Stimulated activated effector memory CD8-positive, alpha-beta T cell treated with anti-CD3 and anti-CD28 coated beads, Interleukin-12 subunit alpha, Interleukin-12 subunit beta, amount 100 ng/mL, for 72 hours (primary cell): Measurements from ENCODE around the gene TMEM80.

Experiments
- ATAC-seq: fragments of 150-1000 bp; cut with Tn5 transposase; 2 replicates; pipeline ENCODE4 v1.10.0; 2021
- DNase-seq, 2 donors: peaks; one replicate each; pipeline ENCODE4 v3.0.0; 2021 to 2022; ENCODE audit warnings: low spot score in 2 of 2
- H3K27ac Mint-ChIP-seq: one replicate; pipeline ENCODE4 v1.8.0; 2022; ENCODE audit warnings: mild to moderate bottlenecking, mixed read lengths
- H3K36me3 Mint-ChIP-seq: one replicate; pipeline ENCODE4 v1.8.0; 2022; ENCODE audit warnings: mild to moderate bottlenecking, mixed read lengths
- H3K4me1 Mint-ChIP-seq: one replicate; pipeline ENCODE4 v1.8.0; 2022; ENCODE audit warnings: mixed read lengths
- H3K4me3 Mint-ChIP-seq: one replicate; pipeline ENCODE4 v1.8.0; 2022; ENCODE audit warnings: mild to moderate bottlenecking, mixed read lengths
- H3K9me3 Mint-ChIP-seq: one replicate; pipeline ENCODE4 v1.8.0; 2022; ENCODE audit warnings: mixed read lengths

The TMEM80 gene

DNA sequence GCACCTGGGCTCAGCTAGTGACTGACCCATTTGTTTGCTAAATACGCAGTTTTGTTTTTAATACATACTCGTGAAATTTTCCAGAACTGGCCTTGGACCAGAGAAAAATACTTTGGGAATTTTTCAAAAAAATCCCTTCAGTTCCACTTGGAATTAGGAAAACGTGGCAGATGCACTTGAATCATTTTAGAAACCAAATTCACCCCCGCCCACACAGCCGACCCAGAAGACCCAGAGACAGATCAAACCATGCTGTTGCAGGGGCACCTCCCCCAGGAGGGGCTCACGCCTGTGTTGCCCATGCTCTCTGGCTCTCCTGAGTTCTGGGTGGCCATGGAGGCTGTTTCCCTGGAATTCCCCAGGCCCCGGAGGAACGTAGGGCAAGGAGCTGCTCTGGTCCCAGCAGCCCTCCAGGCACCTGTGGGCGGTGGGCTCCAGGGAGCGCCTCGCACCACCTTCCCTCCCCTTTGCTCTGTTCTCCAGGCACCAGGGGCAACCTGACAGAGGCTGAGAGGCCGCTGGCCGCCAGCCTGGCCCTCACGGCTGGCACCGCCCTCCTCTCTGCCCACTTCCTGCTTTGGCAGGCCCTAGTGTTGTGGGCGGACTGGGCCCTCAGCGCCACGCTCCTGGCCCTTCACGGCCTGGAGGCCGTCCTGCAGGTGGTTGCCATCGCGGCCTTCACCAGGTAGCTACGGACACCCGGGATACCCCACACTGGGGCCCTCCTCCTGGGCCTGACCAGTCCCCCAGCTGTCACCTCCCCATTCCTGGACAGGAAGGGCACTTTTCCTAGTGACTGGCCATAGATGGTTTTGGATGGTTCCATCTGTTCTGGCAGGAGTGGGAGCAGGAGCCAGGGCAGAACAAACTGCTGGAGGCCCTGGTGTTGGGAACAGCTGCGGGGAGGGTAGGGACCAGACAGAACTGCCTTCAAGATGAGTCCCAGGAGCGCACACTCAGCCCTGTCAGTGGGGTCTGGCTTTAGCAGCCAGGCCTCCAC, 7.1 kb downstream of the TMEM80 start:
- no peak overlapping the region for H3K4me3 Mint-ChIP-seq
- ATAC-seq (peak; percentile 65), DNase-seq (no peak)
- H3K27ac Mint-ChIP-seq: peak overlapping the region; percentile 58
- peaks cover 12% of the 10 kb centered on the region for H3K36me3 Mint-ChIP-seq
- peaks cover 11% of the 10 kb centered on the region for H3K4me1 Mint-ChIP-seq
- H3K9me3 Mint-ChIP-seq: no peaks in the 10 kb centered on the region

DNA sequence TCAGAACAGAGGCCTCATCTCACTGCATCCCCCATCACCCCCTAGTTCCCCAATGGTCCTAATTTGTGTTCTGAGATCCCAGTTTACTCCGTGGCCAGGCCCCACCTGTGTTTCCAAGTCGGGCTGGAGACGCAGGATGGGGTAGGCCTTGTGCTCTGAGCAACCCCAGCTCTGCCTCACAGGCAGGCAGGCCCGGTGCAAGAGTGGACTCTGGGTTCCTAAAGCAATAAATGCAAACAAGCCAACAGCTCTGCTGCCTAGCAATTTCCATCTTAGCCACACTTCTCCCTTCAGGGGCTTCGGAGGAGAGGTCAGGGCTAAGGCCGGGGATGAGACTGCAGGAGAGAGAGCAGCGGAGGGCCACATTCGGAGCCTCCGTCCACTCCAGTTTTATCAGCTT, 7.9 kb downstream of the TMEM80 start:
- Mint-ChIP-seq H3K36me3 (peaks cover 12% of the 10 kb centered on the region), H3K9me3 (no peaks in the 10 kb centered on the region), H3K4me3 (no peak overlapping the region), H3K4me1 (peaks cover 5% of the 10 kb centered on the region), H3K27ac (no peak overlapping the region)
- no peak for DNase-seq
- ATAC-seq: no peak

DNA sequence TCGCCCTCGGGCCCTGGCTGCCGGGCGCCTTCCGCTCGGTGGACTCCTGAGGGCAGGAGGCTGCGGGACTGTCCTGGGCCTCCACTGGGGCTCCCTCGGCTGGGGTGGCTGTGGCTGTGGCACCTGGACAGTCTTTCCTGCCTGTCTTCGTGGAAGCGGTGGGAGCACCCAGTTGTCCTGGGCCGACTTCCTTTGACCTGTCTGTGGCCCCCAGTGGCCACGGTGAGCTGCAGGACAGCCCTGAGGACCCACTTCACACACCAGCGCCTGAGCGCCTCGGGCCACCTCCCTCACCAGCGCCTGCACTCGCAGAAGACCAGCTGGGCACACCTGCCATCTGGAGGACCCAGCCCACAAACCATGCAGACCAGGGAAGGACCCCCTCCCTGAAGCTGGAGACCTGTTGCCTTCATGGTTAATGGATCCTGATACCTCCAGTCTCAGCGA, 8.6 kb downstream of the TMEM80 start:
- no peak for DNase-seq
- no peak overlapping the region for H3K4me3 Mint-ChIP-seq
- no peak overlapping the region for H3K27ac Mint-ChIP-seq
- H3K9me3 Mint-ChIP-seq: no peaks in the 10 kb centered on the region
- peaks cover 5% of the 10 kb centered on the region for H3K4me1 Mint-ChIP-seq
- ATAC-seq: no peak
- H3K36me3 Mint-ChIP-seq: peaks cover 12% of the 10 kb centered on the region

DNA sequence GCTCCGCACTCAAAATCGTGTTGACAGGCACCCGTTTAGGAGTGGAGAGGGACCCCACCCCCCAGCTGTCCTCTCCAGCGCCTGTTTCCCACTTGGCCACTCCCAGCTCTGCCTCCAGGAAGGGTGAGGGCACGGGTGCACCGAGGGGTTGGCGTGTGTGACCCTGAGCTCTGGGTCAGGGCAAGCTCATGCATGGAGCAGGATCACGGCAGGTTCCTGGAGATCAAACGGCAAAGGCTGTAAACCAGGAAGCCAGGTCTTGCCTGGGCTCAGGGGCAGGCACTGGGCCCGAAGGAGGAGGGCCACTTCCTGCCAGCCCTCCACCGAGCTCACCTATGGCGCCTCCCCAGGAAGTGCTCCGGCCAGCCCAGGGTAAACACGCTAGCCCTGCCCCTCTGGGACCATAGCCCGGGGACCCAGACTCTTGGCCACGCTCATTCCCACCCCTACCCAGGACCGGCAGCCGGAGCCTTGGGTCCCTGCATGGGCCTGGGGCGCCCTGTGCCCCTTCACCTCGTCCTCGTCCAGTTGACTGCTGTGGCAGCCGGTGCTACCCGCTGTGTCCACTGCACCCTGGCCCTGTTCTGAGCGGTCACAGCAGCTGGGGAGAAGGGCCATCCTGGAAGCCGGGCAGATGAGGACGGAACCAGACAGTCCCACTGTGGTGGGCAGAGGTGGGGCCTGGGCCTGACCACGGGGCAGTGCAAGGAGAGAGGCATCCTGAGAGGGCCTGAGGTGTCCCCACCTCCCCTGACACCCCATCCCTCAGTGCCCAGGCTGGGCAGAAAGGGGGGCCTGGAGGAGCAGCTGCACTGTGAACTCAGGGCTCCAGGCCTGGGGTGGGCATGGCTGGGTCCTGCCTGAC, 9.4 kb downstream of the TMEM80 start:
- no peak for ATAC-seq
- Mint-ChIP-seq H3K9me3 (no peaks in the 10 kb centered on the region), H3K4me3 (peak overlapping the region; percentile 41), H3K36me3 (peaks cover 12% of the 10 kb centered on the region), H3K27ac (no peak overlapping the region), H3K4me1 (peaks cover 5% of the 10 kb centered on the region)
- DNase-seq: no peak

DNA sequence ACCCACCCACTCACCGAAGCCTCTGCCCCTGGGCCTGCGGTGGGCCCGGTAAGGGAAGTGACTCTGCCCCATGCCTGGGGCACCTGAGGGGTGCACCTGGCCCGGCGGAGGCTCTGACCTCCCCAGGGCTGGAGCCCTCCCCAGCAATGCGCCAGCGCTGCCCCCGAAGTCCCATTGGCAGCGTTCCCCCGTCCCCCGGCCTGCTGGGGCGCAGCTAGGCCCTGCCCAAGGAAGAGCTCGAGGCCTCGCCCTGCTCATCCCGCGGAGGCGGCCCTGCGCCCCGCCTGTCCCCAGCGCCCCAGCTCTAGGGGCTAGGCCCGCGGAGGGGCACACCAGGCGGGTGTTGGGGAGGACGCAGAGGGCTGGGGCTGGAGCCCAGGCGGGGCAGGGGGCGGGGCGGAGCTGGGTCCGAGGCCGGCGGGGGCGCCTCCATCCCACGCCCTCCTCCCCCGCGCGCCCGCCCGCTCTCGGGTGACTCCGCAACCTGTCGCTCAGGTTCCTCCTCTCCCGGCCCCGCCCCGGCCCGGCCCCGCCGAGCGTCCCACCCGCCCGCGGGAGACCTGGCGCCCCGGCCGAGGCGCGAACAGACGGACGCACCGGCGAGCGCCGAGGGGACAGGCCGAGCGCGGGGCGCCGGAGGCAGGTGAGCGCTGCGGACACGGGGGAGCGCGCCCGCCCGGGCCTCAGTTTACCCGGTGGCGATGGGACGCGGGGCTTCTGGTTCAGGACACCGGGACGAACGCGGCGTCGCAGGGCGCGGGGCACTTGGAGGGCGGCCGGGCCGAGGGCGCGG, 10.2 kb downstream of the TMEM80 start, which contains the start of gene EPS8L2:
TSS of gene EPS8L2 (plus strand) at position 586 of the 793 bp plus-strand sequence. CDS start 3,177 bp downstream, outside the sequence.
- H3K4me1 Mint-ChIP-seq: peaks cover 12% of the 10 kb centered on the region
- no peak for DNase-seq
- peak; percentile 9 for ATAC-seq
- no peaks in the 10 kb centered on the region for H3K9me3 Mint-ChIP-seq
- no peak within 1 kb of the TSS for H3K27ac Mint-ChIP-seq
- peak within 1 kb of the TSS; percentile 41 for H3K4me3 Mint-ChIP-seq
- H3K36me3 Mint-ChIP-seq: peaks cover 9% of the 10 kb centered on the region

DNA sequence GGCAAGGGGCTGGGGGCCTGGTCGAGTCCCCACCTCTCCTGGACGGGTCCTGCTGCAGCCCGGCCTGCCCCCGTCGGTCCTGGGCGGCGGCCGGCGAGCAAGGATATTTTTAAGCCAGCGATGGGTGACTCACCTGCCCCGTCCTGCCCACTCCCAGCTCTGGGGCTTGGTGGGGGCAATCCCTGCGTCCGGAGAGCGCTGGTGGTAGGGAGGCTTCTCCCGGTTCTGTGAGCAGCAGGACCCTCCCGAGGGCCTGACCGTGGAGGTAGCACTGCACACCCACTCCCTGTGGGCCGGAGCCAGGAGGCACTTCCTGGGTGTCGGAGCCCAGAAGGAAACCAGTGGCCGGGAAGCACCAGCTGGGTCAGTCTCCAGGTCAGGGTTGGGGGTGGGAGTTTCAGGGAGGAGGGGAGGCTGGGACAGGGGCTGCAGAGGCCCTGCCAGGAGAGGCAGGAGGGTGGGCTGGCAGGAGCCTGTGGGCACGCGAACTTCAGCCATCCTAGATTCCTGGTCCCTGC, 10.9 kb downstream of the TMEM80 start:
- Mint-ChIP-seq H3K27ac (no peak overlapping the region), H3K4me3 (no peak overlapping the region), H3K9me3 (no peaks in the 10 kb centered on the region), H3K36me3 (peaks cover 2% of the 10 kb centered on the region), H3K4me1 (peaks cover 18% of the 10 kb centered on the region)
- DNase-seq (no peak), ATAC-seq (peak; percentile 19)

DNA sequence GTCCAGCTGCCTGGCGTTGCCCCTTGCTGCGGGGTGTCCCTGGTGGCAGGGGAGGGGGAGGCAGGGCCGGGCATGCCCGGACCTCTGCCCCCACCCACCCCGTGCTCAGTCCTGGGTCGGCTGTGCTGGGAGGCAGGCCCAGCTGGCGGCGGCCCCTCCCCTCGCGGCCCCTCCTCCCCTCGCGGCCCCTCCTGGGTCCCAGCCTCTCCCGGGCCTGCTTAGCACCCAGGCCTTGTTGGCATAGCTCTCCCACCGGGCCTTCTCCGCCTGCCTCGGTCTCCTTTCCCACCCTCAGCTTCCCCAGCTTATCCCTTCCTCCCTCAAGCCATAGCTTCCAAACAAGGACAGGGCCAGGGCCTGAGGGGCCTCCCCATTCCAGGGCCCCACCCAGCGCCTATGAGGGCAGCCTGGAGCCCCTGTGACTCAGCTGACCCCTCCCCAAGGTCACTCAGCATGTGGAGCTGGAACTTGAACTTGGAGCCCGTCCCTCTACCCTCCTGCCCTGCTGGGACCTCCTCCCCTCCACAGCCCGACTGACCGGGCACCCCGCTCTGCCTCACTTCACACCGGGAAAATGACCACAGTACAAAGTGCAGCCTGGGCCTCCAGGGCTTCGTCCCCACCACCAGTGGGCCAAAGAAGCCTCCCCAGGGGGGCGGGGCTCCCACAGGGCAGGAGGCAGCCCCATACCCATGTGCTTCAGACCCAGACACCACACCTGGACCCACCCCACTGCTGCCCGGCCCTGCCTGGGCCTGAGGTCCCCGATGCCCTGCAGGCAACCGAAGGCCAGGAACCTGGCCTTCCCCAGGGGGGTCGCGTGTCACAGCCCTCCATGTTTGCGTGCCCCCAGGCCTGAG, 11.6 kb downstream of the TMEM80 start:
- Mint-ChIP-seq H3K4me1 (peaks cover 18% of the 10 kb centered on the region), H3K9me3 (no peaks in the 10 kb centered on the region), H3K4me3 (peak overlapping the region; percentile 25), H3K27ac (no peak overlapping the region), H3K36me3 (no peaks in the 10 kb centered on the region)
- ATAC-seq: no peak
- no peak for DNase-seq

DNA sequence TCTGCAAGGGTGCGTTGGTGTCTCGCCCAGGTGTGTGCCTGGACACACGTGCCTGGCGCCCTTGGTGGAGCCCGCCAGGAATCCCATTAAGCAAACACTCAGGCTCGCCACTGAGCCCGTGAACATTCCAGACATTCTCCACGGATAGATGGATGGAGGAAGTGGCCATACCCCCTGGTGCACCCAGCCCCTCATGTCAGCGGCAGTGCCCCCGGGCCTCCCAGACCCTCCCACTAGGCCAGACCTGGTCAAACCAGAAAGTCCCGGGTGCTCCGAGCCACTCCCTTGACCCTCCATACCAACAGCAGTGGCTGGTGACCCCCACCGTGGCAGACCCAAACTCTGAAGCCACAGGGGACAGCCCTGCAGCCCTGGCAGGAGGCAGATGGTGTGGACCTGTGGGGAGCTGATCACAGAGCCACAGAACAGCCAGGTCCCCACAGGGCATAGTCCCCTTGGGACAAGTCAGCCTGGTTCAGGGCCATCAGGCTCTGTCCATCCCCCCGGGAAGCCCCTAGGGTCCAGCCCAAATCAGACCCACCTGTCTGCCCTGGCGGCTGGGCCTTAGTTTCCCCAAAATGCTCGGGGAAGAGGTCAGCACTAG, 12.3 kb downstream of the TMEM80 start:
- Mint-ChIP-seq H3K27ac (no peak overlapping the region), H3K4me1 (peaks cover 18% of the 10 kb centered on the region), H3K9me3 (no peaks in the 10 kb centered on the region), H3K36me3 (no peaks in the 10 kb centered on the region), H3K4me3 (no peak overlapping the region)
- DNase-seq: no peak
- ATAC-seq: peak; percentile 6

DNA sequence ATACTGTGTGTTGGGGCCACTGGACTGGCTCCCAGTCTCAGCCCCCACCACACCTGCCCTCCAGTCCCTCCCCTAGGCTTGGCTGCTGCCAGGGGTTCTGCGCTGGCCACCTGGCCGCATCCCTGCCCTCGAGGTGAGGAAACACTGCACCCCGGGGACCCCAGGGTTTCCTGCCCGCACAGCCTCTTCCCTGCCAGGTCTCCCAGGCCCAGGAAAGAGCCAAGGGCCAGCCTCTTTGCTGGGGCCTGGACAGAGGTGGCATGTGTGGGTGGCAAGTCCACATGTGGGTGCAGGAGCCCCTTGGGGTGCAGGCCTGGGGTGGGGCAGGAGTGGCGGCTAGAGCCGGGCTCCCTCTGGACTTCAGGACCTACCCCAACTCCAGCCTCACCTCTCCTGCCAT, 12.9 kb downstream of the TMEM80 start:
- no peak overlapping the region for H3K27ac Mint-ChIP-seq
- ATAC-seq (no peak), DNase-seq (no peak)
- H3K9me3 Mint-ChIP-seq: no peaks in the 10 kb centered on the region
- H3K4me3 Mint-ChIP-seq: no peak overlapping the region
- peaks cover 18% of the 10 kb centered on the region for H3K4me1 Mint-ChIP-seq
- H3K36me3 Mint-ChIP-seq: no peaks in the 10 kb centered on the region

DNA sequence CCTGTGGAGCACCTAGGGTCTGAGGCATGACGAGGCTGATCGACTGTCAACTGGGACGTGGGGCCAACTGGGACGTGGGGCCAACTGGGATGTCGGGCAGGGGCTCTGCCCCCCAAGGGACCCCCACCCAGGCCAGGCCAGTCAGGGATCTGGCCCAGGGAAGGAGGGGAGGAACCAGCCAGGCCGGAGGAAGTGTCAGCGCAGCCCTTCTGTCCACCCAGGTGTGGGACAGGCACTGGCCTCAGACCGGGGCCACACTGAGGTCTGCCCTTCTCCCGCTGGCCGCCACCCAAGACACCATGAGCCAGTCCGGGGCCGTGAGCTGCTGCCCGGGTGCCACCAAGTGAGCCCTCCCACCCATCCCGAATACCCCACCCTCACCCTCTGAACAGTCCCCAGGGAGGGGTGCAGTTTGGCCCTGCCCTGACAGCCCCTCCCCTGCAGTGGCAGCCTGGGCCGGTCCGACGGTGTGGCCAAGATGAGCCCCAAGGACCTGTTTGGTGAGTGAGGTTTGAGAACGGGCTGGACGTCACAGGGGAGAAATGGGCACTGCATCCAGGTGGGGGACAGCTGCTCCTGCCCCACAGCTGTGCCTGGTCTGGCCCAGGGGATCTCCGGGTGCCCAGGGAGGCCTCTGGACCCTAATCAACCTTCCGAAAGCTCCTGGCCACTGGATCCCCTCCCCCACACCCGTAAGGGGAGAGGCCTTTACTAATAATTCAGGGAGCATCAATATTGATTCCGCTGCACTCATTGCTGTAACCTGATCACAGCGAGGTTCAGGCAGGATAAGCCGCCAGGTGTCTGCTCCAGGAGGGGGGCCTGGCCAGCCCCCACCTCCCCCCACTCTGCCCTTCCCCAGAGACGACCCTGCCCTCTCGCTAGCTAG, 13.7 kb downstream of the TMEM80 start:
- Mint-ChIP-seq H3K27ac (no peak overlapping the region), H3K36me3 (no peaks in the 10 kb centered on the region), H3K4me3 (no peak overlapping the region), H3K4me1 (peaks cover 18% of the 10 kb centered on the region), H3K9me3 (no peaks in the 10 kb centered on the region)
- no peak for DNase-seq
- ATAC-seq: no peak

DNA sequence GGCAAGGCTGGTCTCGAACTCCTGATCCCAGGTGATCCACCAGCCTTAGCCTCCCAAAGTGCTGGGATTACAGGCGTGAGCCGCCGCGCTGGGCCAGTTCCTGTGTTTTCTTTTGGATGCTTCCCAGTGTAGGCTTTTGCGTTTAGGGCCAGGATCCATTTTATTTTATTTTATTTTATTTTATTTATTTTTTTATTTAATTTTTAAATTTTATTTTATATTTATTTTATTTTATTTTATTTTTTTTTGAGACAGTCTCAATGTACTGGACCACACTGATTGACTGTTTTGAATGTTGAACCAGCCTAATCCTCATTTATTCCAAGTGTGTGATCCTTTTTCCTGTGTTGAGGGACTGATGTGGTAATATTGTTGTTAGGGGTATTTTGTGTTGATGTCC, 18.8 kb downstream of the TMEM80 start:
- H3K27ac Mint-ChIP-seq: no peak overlapping the region
- no peaks in the 10 kb centered on the region for H3K36me3 Mint-ChIP-seq
- DNase-seq: no peak
- H3K9me3 Mint-ChIP-seq: no peaks in the 10 kb centered on the region
- H3K4me3 Mint-ChIP-seq: no peak overlapping the region
- peaks cover 14% of the 10 kb centered on the region for H3K4me1 Mint-ChIP-seq
- ATAC-seq: no peak

DNA sequence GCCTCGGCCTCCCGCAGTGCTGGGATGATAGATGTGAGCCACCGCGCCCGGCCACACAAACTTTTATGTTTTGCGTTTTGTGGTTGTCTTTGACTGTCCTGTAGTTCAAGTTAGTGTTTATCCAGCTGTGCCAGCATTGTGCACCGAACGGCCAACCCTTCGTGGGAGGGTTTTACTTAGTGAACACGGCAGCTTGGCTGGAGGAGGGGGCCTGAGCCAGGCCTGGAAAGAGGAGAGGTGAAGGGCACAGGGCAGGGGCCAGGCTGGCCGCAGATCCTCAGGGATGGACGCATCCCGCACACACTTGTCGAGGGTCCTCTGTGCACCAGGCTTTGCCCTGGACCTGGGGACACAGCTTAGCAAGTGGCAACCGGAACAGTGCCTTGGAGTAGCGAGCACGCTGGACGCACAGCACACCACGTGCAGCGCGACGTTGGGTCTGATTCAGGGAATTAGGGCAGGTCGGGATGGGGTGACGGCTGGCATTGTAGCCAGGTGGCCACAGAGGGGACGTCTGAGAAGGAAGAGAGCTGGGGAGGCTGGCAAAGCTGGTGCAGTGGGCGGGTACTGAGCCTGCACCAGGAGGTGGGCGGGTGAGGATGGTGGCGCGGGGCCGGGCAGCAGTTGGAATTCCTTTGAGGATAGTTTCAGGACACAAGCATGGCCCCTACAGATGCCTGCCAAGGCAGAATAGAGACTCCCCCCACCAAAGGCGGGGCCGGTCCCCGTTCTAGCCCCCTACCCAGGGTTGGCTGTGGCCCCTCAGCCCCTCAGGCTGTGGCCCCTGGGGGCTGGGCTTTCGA, 23.8 kb downstream of the TMEM80 start:
- peak overlapping the region; percentile 61 for H3K4me3 Mint-ChIP-seq

More for the DNA sequence above, 23.8 kb downstream of the TMEM80 start:
- Mint-ChIP-seq H3K27ac (no peak overlapping the region), H3K9me3 (no peaks in the 10 kb centered on the region), H3K4me1 (peaks cover 14% of the 10 kb centered on the region), H3K36me3 (peaks cover 5% of the 10 kb centered on the region)
- ATAC-seq (no peak), DNase-seq (no peak)
